HepG2 (cell line): ENCODE data around the gene MXRA8. TPM values are rescaled to one million over a fixed set of nuclear protein-coding genes. Genes with fewer than 3 reads are reported as not detected.
A peak's percentile ranks its signal among the peaks of the same experiment; 100 is the strongest.

ENCODE experiments used
- ATAC-seq: fragments of 200-7000 bp; cut with Tn5 transposase; 3 replicates; pipeline ENCODE4 v1.9.1; 2020; ENCODE audit warnings: mild to moderate bottlenecking, moderate library complexity
- BruUV-seq: library from RNA; stranded (reverse); fragments of 400-500 nt; replicated peaks from 2 replicates; lab custom pipeline; 2021; lab: Mats Ljungman, UMichigan
- CTCF ChIA-PET: fragments of 300-600 bp; formaldehyde crosslinking; extraction: SDS; loops from one replicate; lab custom pipeline; 2021; ENCODE audit warnings: low total read pairs, inconsistent platforms, low intra/inter-chr PET ratio; lab: Yijun Ruan, JAX
- POLR2A ChIA-PET: fragments of 350-600 bp; sonication (Branson Sonifier 250); formaldehyde crosslinking; loops from one replicate; lab custom pipeline; 2020; ENCODE audit warnings: antibody characterized with exemption, inconsistent platforms; lab: Yijun Ruan, JAX
- DNase-seq: peaks from one replicate; pipeline ENCODE4 v3.0.0-alpha.2; 2015; ENCODE audit warnings: low spot score
- FAIRE-seq: peaks from 3 replicates; lab custom pipeline; 2011; peaks lifted over from hg19 to GRCh38; lab: Jason Lieb, UNC
- H2AFZ ChIP-seq: one replicate; pipeline ENCODE4 v1.6.1; 2011; ENCODE audit warnings: low read length, inconsistent platforms
- H3K27ac ChIP-seq: fragments of 300-600 bp; 3 replicates; pipeline ENCODE4 v1.8.0; 2011; ENCODE audit warnings: mixed run types, mild to moderate bottlenecking, mixed read lengths, low read length, inconsistent platforms; ENCODE audit not compliant: insufficient read depth; ENCODE audit errors: extremely low read length
- H3K27me3 ChIP-seq, 2 experiments: fragments of 200-600 bp in 1 of 2; 2 replicates in 1 of 2; 3 replicates in 1 of 2; pipeline versions ENCODE4 v1.6.0 to v1.8.0; 2011; ENCODE audit warnings: low read length in 2 of 2, mild to moderate bottlenecking in 2 of 2, moderate library complexity in 2 of 2, inconsistent platforms in 1 of 2; ENCODE audit not compliant: insufficient read depth in 2 of 2, control insufficient read depth in 1 of 2
- H3K36me3 ChIP-seq, 2 experiments: fragments of 200-600 bp in 1 of 2; replicated peaks in 1 of 2; 2 replicates in 1 of 2; 3 replicates in 1 of 2; pipeline versions ENCODE4 v1.5.1 to v1.8.0; 2011; ENCODE audit warnings: low read length in 2 of 2, inconsistent platforms in 1 of 2; ENCODE audit not compliant: insufficient read depth in 2 of 2, control insufficient read depth in 1 of 2
- H3K4me1 ChIP-seq: 2 replicates; pipeline ENCODE4 v1.5.1; 2012; ENCODE audit warnings: low read length, inconsistent platforms; ENCODE audit not compliant: insufficient read depth
- H3K4me2 ChIP-seq: 2 replicates; pipeline ENCODE4 v1.6.0; 2011; ENCODE audit warnings: low read depth, low read length, inconsistent platforms
- H3K4me3 ChIP-seq, 3 experiments: fragments of 200-600 bp in 1 of 3; sonication (generic), shearing (Covaris generic) in 1 of 3; replicated peaks in 1 of 3; 2 replicates each; pipeline ENCODE4 v1.5.1; 2011 to 2016; ENCODE audit warnings: low read length in 3 of 3, inconsistent platforms in 2 of 3, low read depth in 2 of 3, mild to moderate bottlenecking in 2 of 3, control low read depth in 1 of 3, mixed read lengths in 1 of 3; ENCODE audit not compliant: insufficient read depth in 1 of 3
- H3K79me2 ChIP-seq: one replicate; pipeline ENCODE4 v1.6.1; 2011; ENCODE audit warnings: low read length, inconsistent platforms; ENCODE audit not compliant: insufficient read depth
- H3K9ac ChIP-seq: 2 replicates; pipeline ENCODE4 v1.6.0; 2011; ENCODE audit warnings: mild to moderate bottlenecking, low read depth, low read length, inconsistent platforms; ENCODE audit not compliant: insufficient read depth
- H3K9me3 ChIP-seq: 2 replicates; pipeline ENCODE4 v1.5.1; 2012; ENCODE audit warnings: mild to moderate bottlenecking, low read length
- H4K20me1 ChIP-seq: 2 replicates; pipeline ENCODE4 v1.6.0; 2011; ENCODE audit warnings: inconsistent platforms, mild to moderate bottlenecking, low read length, moderate library complexity; ENCODE audit not compliant: insufficient read depth
- CBX2 ChIP-seq, 2 experiments: fragments of 200-600 bp in 1 of 2; sonication (generic); formaldehyde crosslinking in 1 of 2; IDR thresholded peaks; 2 replicates each; pipeline versions ENCODE4 v1.7.0 to v1.8.1; 2018 to 2022; ENCODE audit warnings: low read depth in 2 of 2, low read length in 1 of 2, mild to moderate bottlenecking in 1 of 2, missing genetic modification reagents in 1 of 2
- FOXP1 ChIP-seq, 2 experiments: fragments of 450-650 bp in 1 of 2; IDR thresholded peaks; 2 replicates each; pipeline ENCODE4 v1.6.1; 2017 to 2018; ENCODE audit warnings: antibody characterized with exemption in 1 of 2
- KDM5B ChIP-seq: sonication (generic); formaldehyde crosslinking; IDR thresholded peaks from 2 replicates; pipeline ENCODE4 v1.4.0; 2020; ENCODE audit warnings: missing genetic modification reagents, mild to moderate bottlenecking, borderline replicate concordance
- MAFG ChIP-seq: sonication (generic); formaldehyde crosslinking; IDR thresholded peaks from 2 replicates; pipeline ENCODE4 v1.5.1; 2020; ENCODE audit warnings: mild to moderate bottlenecking, missing genetic modification reagents
- NFATC3 ChIP-seq: sonication (generic); formaldehyde crosslinking; IDR thresholded peaks from 2 replicates; pipeline ENCODE4 v1.5.1; 2020; ENCODE audit warnings: mild to moderate bottlenecking, missing genetic modification reagents
- PAX8 ChIP-seq: sonication (generic); formaldehyde crosslinking; IDR thresholded peaks from 2 replicates; pipeline ENCODE4 v1.8.0; 2022; ENCODE audit warnings: mild to moderate bottlenecking, missing genetic modification reagents, borderline replicate concordance
- PHF21A ChIP-seq: sonication (generic); formaldehyde crosslinking; IDR thresholded peaks from 2 replicates; pipeline ENCODE4 v1.5.0; 2020; ENCODE audit warnings: mild to moderate bottlenecking, missing genetic modification reagents
- RARA ChIP-seq: IDR thresholded peaks from 2 replicates; pipeline ENCODE4 v1.6.1; 2016; ENCODE audit warnings: missing genetic modification reagents, missing compliant biosample characterization
- SP5 ChIP-seq: IDR thresholded peaks from 2 replicates; pipeline ENCODE4 v1.6.1; 2016; ENCODE audit warnings: low read depth, borderline replicate concordance
- STAT6 ChIP-seq: sonication (generic); formaldehyde crosslinking; IDR thresholded peaks from 2 replicates; pipeline ENCODE4 v1.4.0; 2020; ENCODE audit warnings: missing genetic modification reagents, mild to moderate bottlenecking, borderline replicate concordance
- ZBTB7A ChIP-seq: sonication (generic); formaldehyde crosslinking; IDR thresholded peaks from 2 replicates; pipeline ENCODE4 v1.8.0; 2022; ENCODE audit warnings: mild to moderate bottlenecking, missing genetic modification reagents
- ZEB1 ChIP-seq: IDR thresholded peaks from 2 replicates; pipeline ENCODE4 v1.6.1; 2012; ENCODE audit warnings: mild to moderate bottlenecking, low read depth, inconsistent platforms; ENCODE audit not compliant: insufficient replicate concordance
- ZNF879 ChIP-seq: sonication (generic); formaldehyde crosslinking; IDR thresholded peaks from 2 replicates; pipeline ENCODE4 v1.8.1; 2023; ENCODE audit warnings: missing genetic modification reagents
- WGBS: methylation state at CpG from one replicate; pipeline ENCODE4 v1.1.6; 2017; ENCODE audit warnings: low lambda C conversion rate; 5-methylcytosine and 5-hydroxymethylcytosine counted together
- in situ Hi-C: cut with HindIII; loops from 2 replicates; pipeline ENCODE4 v1.10.0; 2017; ENCODE audit warnings: low pct_unique_long_range_greater_than_20kb; ENCODE audit not compliant: extremely low pct_ligation_motif_present
- intact Hi-C: fragments of 100-400 bp; cut with micrococcal nuclease; formaldehyde crosslinking; loops from one replicate; pipeline ENCODE4 v1.10.0; 2022; ENCODE audit not compliant: unreplicated experiment
- polyA plus RNA-seq, 8 experiments: library from polyadenylated mRNA; depleted of rRNA in 3 of 8; stranded (reverse) in 7 of 8; unstranded in 1 of 8; fragments of >200 nt; fragmentation: Illumina TruSeq in 4 of 8; extraction: Trizol in 4 of 8; gene quantifications; 2 replicates each; pipeline versions ENCODE4 v1.2.1 to v1.2.3, GENCODE V29; 2011 to 2016; ENCODE audit warnings: low read depth in 4 of 8, missing spikeins in 1 of 8, mixed read lengths in 1 of 8; ENCODE audit not compliant: insufficient read depth in 1 of 8
- total RNA-seq, 5 experiments: library from RNA; depleted of rRNA; stranded (reverse); fragments of >200 nt; fragmentation: Illumina TruSeq; extraction: Trizol; gene quantifications; 2 replicates each; pipeline ENCODE4 v1.2.3, GENCODE V29; 2016; ENCODE audit warnings: low read depth in 1 of 5

Gene MXRA8
- total and polyA plus RNA-seq, 2 of the 13 experiments (the other 11 are each of a cell fraction or from before 2014, with no cell fraction given) = 19.8 to 44.8 TPM

GRCh38 chr1:1347663-1348419 is 10.5 kb downstream of the MXRA8 start (continued):
- TF ChIP-seq KDM5B = peak; percentile 58
- 0 out of 2 replicates have a peak, but pooled peaks have one; percentile 16 for TF ChIP-seq RARA
- no peak for TF ChIP-seq ZEB1
- TF ChIP-seq FOXP1 (IDR thresholded peaks at IDR 0.05) = no peak
- TF ChIP-seq FOXP1 (CRISPR knock-in tag; IDR thresholded peaks at IDR 0.05) = no peak
- peak; percentile 80; the same call in 1 of the 2 replicates for TF ChIP-seq PHF21A
- peak; percentile 67; the same call in 1 of the 2 replicates for TF ChIP-seq SP5 (CRISPR knock-in tag)

- ChIA-PET POLR2A (interaction anchor here (0.8 to 2.7 kb wide), 12 partner anchors 12 to 85 kb away, joined by 3 to 38 read pairs (median 6); partner anchors contain the start of genes AURKAIP1, CCNL2, MXRA8 and TAS1R3), CTCF (no interaction called here)
- no peaks in the 10 kb centered on the region for H3K27me3 ChIP-seq
- 69% methylated on average over 9 of the region's 10 CpGs for WGBS
- H3K9ac ChIP-seq = peak overlapping the region; percentile 91
- no peaks in the 10 kb centered on the region for H3K36me3 ChIP-seq
- peak overlapping the region; percentile 82 for H3K27ac ChIP-seq
- ATAC-seq (no peak; the same call in 2 of the 3 replicates), FAIRE-seq (no peak), DNase-seq (no peak)
- peaks cover 48% of the 10 kb centered on the region for H3K79me2 ChIP-seq
- no peaks in the 10 kb centered on the region for H3K9me3 ChIP-seq
- intact Hi-C loops = loop anchor here (1.0 kb wide), 1 partner anchor 25 kb away; no protein-coding TSS in a partner anchor
- peak overlapping the region; percentile 91 for H3K4me2 ChIP-seq
- peak overlapping the region; percentile 79 to 89 (median 85) for H3K4me3 ChIP-seq
- in situ Hi-C loops = no loop called here
- peaks cover 51% of the 10 kb centered on the region for H3K4me1 ChIP-seq
- no TSS peak for BruUV-seq
- H2AFZ ChIP-seq = no peak overlapping the region
- no peak for TF ChIP-seq CBX2 (IDR thresholded peaks at IDR 0.05; ENCODE audit: low read depth, low read length)
- no peak for TF ChIP-seq CBX2 (CRISPR knock-in tag; IDR thresholded peaks at IDR 0.05; ENCODE audit: low read depth)
- TF ChIP-seq PAX8 (CRISPR knock-in tag) = 0 out of 2 replicates have a peak, but pooled peaks have one; percentile 5
- no peak for TF ChIP-seq ZNF879 (CRISPR knock-in tag)
- 0 out of 2 replicates have a peak, but pooled peaks have one; percentile 20 for TF ChIP-seq MAFG
- 0 out of 2 replicates have a peak, but pooled peaks have one; percentile 13 for TF ChIP-seq ZBTB7A (CRISPR knock-in tag)
- 0 out of 2 replicates have a peak, but pooled peaks have one; percentile 46 for TF ChIP-seq STAT6 (CRISPR knock-in tag)
- TF ChIP-seq NFATC3 (CRISPR knock-in tag) = 0 out of 2 replicates have a peak, but pooled peaks have one; percentile 13
- TF ChIP-seq, all 625 proteins: peak for 5
- peaks cover 29% of the 10 kb centered on the region; the same call in 1 of the 2 replicates for H4K20me1 ChIP-seq
Observed at GRCh38 chr1:1347026-1347595, 11.2 kb downstream of the MXRA8 start.
